ENCODE data around the gene NFATC2. TPM values are rescaled to one million over a fixed set of nuclear protein-coding genes. Genes with fewer than 3 reads are reported as not detected.

NFATC2 gene
- total RNA-seq, 1 donor from 2014 or later, result 1.9 TPM

GRCh38 chr20:51531712-51532456 is 10.6 kb downstream of the NFATC2 start:
- TF ChIP-seq CTCF (conservative IDR thresholded peaks at IDR 0.05), result no peak
- H3K27me3 Mint-ChIP-seq (ENCODE audit: low read depth), result no peaks in the 10 kb centered on the region
- no peak overlapping the region for H3K4me3 Mint-ChIP-seq
- H3K9me3 Mint-ChIP-seq, result no peaks in the 10 kb centered on the region
- no peaks in the 10 kb centered on the region for H3K36me3 Mint-ChIP-seq (ENCODE audit: low read depth)
- peaks cover 31% of the 10 kb centered on the region for H3K4me1 Mint-ChIP-seq
- no peak overlapping the region for H3K27ac Mint-ChIP-seq (ENCODE audit: unreplicated experiment)
- no peak for DNase-seq (ENCODE audit: low read depth, low spot score)

GRCh38 chr20:51531141-51531710 is 11.3 kb downstream of the NFATC2 start:
- Mint-ChIP-seq H3K4me3 (no peak overlapping the region), H3K36me3 (ENCODE audit: low read depth) (no peaks in the 10 kb centered on the region), H3K9me3 (no peaks in the 10 kb centered on the region), H3K4me1 (peaks cover 25% of the 10 kb centered on the region), H3K27ac (ENCODE audit: unreplicated experiment) (peak overlapping the region; percentile 44), H3K27me3 (ENCODE audit: low read depth) (no peaks in the 10 kb centered on the region)
- DNase-seq (ENCODE audit: low read depth, low spot score), result no peak
- TF ChIP-seq CTCF (conservative IDR thresholded peaks at IDR 0.05), result no peak

GRCh38 chr20:51529758-51530157 is 12.8 kb downstream of the NFATC2 start:
- TF ChIP-seq CTCF (conservative IDR thresholded peaks at IDR 0.05), result no peak
- H3K9me3 Mint-ChIP-seq, result no peaks in the 10 kb centered on the region
- H3K36me3 Mint-ChIP-seq (ENCODE audit: low read depth), result no peaks in the 10 kb centered on the region
- H3K27ac Mint-ChIP-seq (ENCODE audit: unreplicated experiment), result no peak overlapping the region
- no peak for DNase-seq (ENCODE audit: low read depth, low spot score)
- H3K4me1 Mint-ChIP-seq, result peaks cover 24% of the 10 kb centered on the region
- H3K4me3 Mint-ChIP-seq, result no peak overlapping the region
- no peaks in the 10 kb centered on the region for H3K27me3 Mint-ChIP-seq (ENCODE audit: low read depth)

- no peak overlapping the region for H3K27ac Mint-ChIP-seq (ENCODE audit: unreplicated experiment)
Observed at GRCh38 chr20:51529081-51529681, 13.3 kb downstream of the NFATC2 start.

More at GRCh38 chr20:51529081-51529681, 13.3 kb downstream of the NFATC2 start:
- Mint-ChIP-seq H3K36me3 (ENCODE audit: low read depth) (no peaks in the 10 kb centered on the region), H3K4me3 (no peak overlapping the region), H3K9me3 (no peaks in the 10 kb centered on the region), H3K4me1 (peaks cover 22% of the 10 kb centered on the region), H3K27me3 (ENCODE audit: low read depth) (no peaks in the 10 kb centered on the region)
- no peak for TF ChIP-seq CTCF (conservative IDR thresholded peaks at IDR 0.05)
- DNase-seq (ENCODE audit: low read depth, low spot score), result no peak
